Measurements from ENCODE around the gene HHAT.

DNA sequence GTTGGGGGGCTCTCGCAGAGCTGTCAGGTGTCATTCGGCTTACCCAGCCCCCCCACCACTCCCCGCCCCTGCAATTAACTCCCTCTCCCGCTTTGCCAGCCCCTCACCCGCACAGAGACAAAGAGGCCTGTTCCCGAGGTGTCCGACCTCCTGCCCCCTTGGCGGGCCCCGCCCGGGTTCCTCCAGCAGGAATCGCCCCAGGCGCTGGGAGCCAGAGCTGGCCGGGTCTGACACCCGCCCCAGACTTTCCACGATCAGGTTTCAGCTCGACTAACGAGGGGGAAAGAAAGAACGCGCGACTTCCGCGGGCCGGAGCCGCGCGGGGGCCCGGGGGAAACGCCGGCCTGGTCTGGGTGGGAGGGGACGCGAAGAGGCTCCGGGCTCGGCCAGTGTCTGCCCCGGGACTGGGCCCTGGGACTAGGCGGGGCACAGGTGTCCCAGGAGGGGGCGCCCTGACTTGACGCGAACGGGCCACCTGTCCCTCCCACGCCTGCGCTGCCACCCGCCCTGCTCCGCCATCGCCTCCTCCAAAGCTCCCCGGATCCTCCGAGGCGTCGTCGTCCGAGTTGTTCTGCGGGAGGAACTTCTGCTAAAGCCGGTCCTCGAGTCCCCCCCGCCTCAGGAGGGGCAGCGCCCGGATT, 36.4 kb upstream of the HHAT start:
- TF ChIP-seq, protein P1, sequence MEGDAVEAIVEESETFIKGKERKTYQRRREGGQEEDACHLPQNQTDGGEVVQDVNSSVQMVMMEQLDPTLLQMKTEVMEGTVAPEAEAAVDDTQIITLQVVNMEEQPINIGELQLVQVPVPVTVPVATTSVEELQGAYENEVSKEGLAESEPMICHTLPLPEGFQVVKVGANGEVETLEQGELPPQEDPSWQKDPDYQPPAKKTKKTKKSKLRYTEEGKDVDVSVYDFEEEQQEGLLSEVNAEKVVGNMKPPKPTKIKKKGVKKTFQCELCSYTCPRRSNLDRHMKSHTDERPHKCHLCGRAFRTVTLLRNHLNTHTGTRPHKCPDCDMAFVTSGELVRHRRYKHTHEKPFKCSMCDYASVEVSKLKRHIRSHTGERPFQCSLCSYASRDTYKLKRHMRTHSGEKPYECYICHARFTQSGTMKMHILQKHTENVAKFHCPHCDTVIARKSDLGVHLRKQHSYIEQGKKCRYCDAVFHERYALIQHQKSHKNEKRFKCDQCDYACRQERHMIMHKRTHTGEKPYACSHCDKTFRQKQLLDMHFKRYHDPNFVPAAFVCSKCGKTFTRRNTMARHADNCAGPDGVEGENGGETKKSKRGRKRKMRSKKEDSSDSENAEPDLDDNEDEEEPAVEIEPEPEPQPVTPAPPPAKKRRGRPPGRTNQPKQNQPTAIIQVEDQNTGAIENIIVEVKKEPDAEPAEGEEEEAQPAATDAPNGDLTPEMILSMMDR (conservative IDR thresholded peaks at IDR 0.05; ENCODE audit: low read depth, low read length): no peak
- TF ChIP-seq CEBPB (IDR thresholded peaks at IDR 0.05; ENCODE audit: low read depth, low read length) (no peak), MAZ (IDR thresholded peaks at IDR 0.05; ENCODE audit: borderline replicate concordance, low read depth, low read length) (no peak), RCOR1 (IDR thresholded peaks at IDR 0.05; ENCODE audit: insufficient replicate concordance, low read length) (no peak), SMC3 (IDR thresholded peaks at IDR 0.05; ENCODE audit: low read depth, low read length) (no peak)
- TF ChIP-seq, protein P2, sequence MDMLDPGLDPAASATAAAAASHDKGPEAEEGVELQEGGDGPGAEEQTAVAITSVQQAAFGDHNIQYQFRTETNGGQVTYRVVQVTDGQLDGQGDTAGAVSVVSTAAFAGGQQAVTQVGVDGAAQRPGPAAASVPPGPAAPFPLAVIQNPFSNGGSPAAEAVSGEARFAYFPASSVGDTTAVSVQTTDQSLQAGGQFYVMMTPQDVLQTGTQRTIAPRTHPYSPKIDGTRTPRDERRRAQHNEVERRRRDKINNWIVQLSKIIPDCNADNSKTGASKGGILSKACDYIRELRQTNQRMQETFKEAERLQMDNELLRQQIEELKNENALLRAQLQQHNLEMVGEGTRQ (IDR thresholded peaks at IDR 0.05; ENCODE audit: low read depth, low read length): no peak
